B cell (primary cell): ENCODE data around the gene GPC3. TPM values are rescaled to one million over a fixed set of nuclear protein-coding genes. Genes with fewer than 3 reads are reported as not detected.
A peak's percentile ranks its signal among the peaks of the same experiment; 100 is the strongest.

Experiments used
- ATAC-seq: fragments of 200-7000 bp; cut with Tn5 transposase; one replicate; pipeline ENCODE4 v1.10.0; 2021; ENCODE audit warnings: low read depth, mild to moderate bottlenecking, moderate number of reproducible peaks, moderate library complexity
- CTCF ChIA-PET: fragments of 350-600 bp; sonication (Branson Sonifier 250); formaldehyde crosslinking; loops from one replicate; lab custom pipeline; 2021; ENCODE audit warnings: antibody characterized with exemption, inconsistent platforms; lab: Charles Lee
- POLR2A ChIA-PET: fragments of 350-600 bp; sonication (Branson Sonifier 250); formaldehyde crosslinking; loops from one replicate; lab custom pipeline; 2021; ENCODE audit warnings: antibody characterized with exemption; lab: Charles Lee
- DNase-seq: peaks from one replicate; pipeline ENCODE4 v3.0.0; 2013
- H2AFZ ChIP-seq: 2 replicates; pipeline ENCODE4 v1.6.1; 2012; ENCODE audit warnings: mild to moderate bottlenecking, low read depth, low read length; ENCODE audit not compliant: insufficient read depth, poor library complexity, severe bottlenecking
- H3K27ac ChIP-seq, 2 donors: 1 replicate in 1 of 2; 2 replicates in 1 of 2; pipeline ENCODE4 v1.5.1; 2012 to 2013; ENCODE audit warnings: low read length in 2 of 2, mild to moderate bottlenecking in 2 of 2, moderate library complexity in 1 of 2
- H3K27me3 ChIP-seq, 4 experiments: fragments of 200-600 bp in 1 of 4; sonication (generic) in 1 of 4; replicated peaks in 1 of 4; 1 replicate in 2 of 4; 2 replicates in 2 of 4; pipeline versions ENCODE4 v1.6.1 to v1.7.0; 2013 to 2016; ENCODE audit warnings: low read length in 3 of 4, mild to moderate bottlenecking in 2 of 4, mixed read lengths in 1 of 4, moderate library complexity in 1 of 4; ENCODE audit not compliant: insufficient read depth in 4 of 4, control insufficient read depth in 3 of 4; ENCODE audit errors: control extremely low read depth in 1 of 4
- H3K36me3 ChIP-seq, 2 experiments: replicated peaks in 1 of 2; 1 replicate in 1 of 2; 2 replicates in 1 of 2; pipeline versions ENCODE4 v1.6.1 to v1.7.1; 2013; ENCODE audit warnings: low read length in 1 of 2; ENCODE audit not compliant: insufficient read depth in 2 of 2, control insufficient read depth in 1 of 2; ENCODE audit errors: control extremely low read depth in 1 of 2, extremely low read depth in 1 of 2
- H3K4me1 ChIP-seq, 2 donors: fragments of 200-600 bp in 1 of 2; sonication (generic) in 1 of 2; 1 replicate in 1 of 2; 2 replicates in 1 of 2; pipeline versions ENCODE4 v1.5.1 to v1.6.1; 2013 to 2017; ENCODE audit warnings: low read length in 2 of 2; ENCODE audit not compliant: control insufficient read depth in 2 of 2, insufficient read depth in 2 of 2
- H3K4me2 ChIP-seq: replicated peaks from 2 replicates; pipeline ENCODE3; 2012; ENCODE audit warnings: mild to moderate bottlenecking, low read depth, low read length; ENCODE audit not compliant: poor library complexity, severe bottlenecking
- H3K4me3 ChIP-seq, 5 experiments: fragments of 200-600 bp in 1 of 5; sonication (generic) in 1 of 5; 1 replicate in 3 of 5; 2 replicates in 2 of 5; pipeline versions ENCODE4 v1.5.1 to v1.7.0; 2011 to 2016; ENCODE audit warnings: low read length in 4 of 5, mild to moderate bottlenecking in 4 of 5, low read depth in 2 of 5, control low read depth in 1 of 5, moderate library complexity in 1 of 5; ENCODE audit not compliant: insufficient read depth in 1 of 5; ENCODE audit errors: control extremely low read depth in 1 of 5, extremely low read depth in 1 of 5
- H3K79me2 ChIP-seq: fragments of 200-600 bp; sonication (generic); one replicate; pipeline ENCODE4 v1.6.0; 2016; ENCODE audit warnings: low read length; ENCODE audit not compliant: control insufficient read depth, insufficient read depth
- H3K9ac ChIP-seq: fragments of 200-600 bp; sonication (generic); 2 replicates; pipeline ENCODE4 v1.6.1; 2017; ENCODE audit warnings: mild to moderate bottlenecking, low read length, moderate library complexity
- H3K9me3 ChIP-seq, 3 donors: one replicate each; pipeline versions ENCODE4 v1.6.1 to v1.7.1; 2013; ENCODE audit warnings: low read length in 2 of 3; ENCODE audit not compliant: control insufficient read depth in 2 of 3, insufficient read depth in 1 of 3; ENCODE audit errors: control extremely low read depth in 1 of 3
- H4K20me1 ChIP-seq: 2 replicates; pipeline ENCODE4 v1.6.0; 2012; ENCODE audit warnings: mild to moderate bottlenecking, low read length; ENCODE audit not compliant: insufficient read depth, control insufficient read depth, poor library complexity, severe bottlenecking
- H3K27ac Mint-ChIP-seq: one replicate; pipeline ENCODE4 v1.8.0; 2021; ENCODE audit warnings: mixed read lengths
- H3K27me3 Mint-ChIP-seq: one replicate; pipeline ENCODE4 v1.8.0; 2021; ENCODE audit warnings: mixed read lengths
- H3K4me1 Mint-ChIP-seq: one replicate; pipeline ENCODE4 v1.8.0; 2021; ENCODE audit warnings: mixed read lengths
- H3K4me3 Mint-ChIP-seq: one replicate; pipeline ENCODE4 v1.8.0; 2021; ENCODE audit warnings: mixed read lengths
- H3K9me3 Mint-ChIP-seq: one replicate; pipeline ENCODE4 v1.8.0; 2022; ENCODE audit warnings: mixed read lengths; ENCODE audit not compliant: insufficient read depth
- EZH2 ChIP-seq: IDR thresholded peaks from 2 replicates; pipeline ENCODE4 v1.6.1; 2012; ENCODE audit warnings: borderline replicate concordance, low read depth, mild to moderate bottlenecking, moderate library complexity, low read length; ENCODE audit not compliant: insufficient read depth, poor library complexity, severe bottlenecking
- WGBS: methylation state at CpG from one replicate; pipeline ENCODE4 v1.1.5; 2013; ENCODE audit warnings: missing lambda C conversion rate; ENCODE audit not compliant: insufficient coverage; 5-methylcytosine and 5-hydroxymethylcytosine counted together
- intact Hi-C: fragments of 100-400 bp; cut with micrococcal nuclease; formaldehyde crosslinking; loops from one replicate; pipeline ENCODE4 v1.10.0; 2022
- polyA plus RNA-seq: library from polyadenylated mRNA; depleted of rRNA; stranded (reverse); fragments of >200 nt; gene quantifications from 2 replicates; pipeline ENCODE4 v1.2.3, GENCODE V29; 2012
- total RNA-seq, 2 donors: library from RNA; stranded (reverse); fragments of 120-200 nt in 1 of 2; gene quantifications; 1 replicate in 1 of 2; 2 replicates in 1 of 2; pipeline versions ENCODE4 v1.2.3 to v1.2.4, GENCODE V29; 2013 to 2022
- TF ChIP-seq, protein P1 (sequence below): fragments of 200-600 bp; IDR thresholded peaks from one replicate; pipeline ENCODE4 v1.8.0; 2022; ENCODE audit warnings: antibody characterized with exemption, mild to moderate bottlenecking

The GPC3 gene
- total and polyA plus RNA-seq, 2 donors (not counting 1 experiment from before 2014, with no cell fraction given) = not detected

DNA sequence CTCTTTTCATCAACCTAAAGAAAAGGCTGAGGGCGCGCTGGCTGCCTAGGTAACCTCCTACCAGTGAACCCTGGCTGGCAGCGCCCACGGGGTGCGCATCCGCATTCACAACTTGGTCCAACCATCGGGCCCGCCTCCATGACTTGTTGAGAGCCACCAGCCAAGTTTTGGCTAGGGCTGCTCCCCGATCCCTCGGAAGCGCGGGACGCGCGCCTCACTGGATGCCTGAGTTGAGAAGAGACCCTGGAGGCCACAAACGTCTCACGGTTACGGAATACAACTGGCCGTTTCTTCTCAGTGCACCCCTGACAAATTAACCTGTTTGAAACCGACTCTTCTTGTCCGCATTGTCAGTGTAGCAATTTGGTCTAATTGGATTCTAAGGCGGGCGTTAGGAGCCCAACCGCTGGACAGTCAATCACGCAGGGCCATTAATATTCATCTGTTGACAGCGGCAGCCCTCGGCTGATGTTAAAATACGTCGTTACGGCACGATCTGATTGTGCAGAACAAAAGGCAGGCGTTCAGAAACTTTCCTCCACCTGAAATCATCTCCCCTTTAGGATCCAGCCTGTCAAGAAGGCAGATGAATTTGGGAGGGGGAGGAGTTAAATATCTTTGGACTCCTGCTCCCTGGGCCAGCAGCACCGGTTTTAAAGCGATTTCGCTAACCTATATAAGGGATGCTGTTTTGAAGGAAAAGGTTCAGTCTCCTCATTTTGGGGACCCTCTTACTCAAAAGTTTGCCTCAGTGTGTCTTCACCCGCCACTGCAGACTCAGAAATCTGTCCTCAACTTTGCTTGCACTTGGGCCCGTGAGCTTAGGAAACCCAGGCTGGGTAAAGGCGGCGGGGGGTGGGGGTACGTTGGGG is 1.2 kb downstream of the GPC3 start:
- TF ChIP-seq, protein P1, sequence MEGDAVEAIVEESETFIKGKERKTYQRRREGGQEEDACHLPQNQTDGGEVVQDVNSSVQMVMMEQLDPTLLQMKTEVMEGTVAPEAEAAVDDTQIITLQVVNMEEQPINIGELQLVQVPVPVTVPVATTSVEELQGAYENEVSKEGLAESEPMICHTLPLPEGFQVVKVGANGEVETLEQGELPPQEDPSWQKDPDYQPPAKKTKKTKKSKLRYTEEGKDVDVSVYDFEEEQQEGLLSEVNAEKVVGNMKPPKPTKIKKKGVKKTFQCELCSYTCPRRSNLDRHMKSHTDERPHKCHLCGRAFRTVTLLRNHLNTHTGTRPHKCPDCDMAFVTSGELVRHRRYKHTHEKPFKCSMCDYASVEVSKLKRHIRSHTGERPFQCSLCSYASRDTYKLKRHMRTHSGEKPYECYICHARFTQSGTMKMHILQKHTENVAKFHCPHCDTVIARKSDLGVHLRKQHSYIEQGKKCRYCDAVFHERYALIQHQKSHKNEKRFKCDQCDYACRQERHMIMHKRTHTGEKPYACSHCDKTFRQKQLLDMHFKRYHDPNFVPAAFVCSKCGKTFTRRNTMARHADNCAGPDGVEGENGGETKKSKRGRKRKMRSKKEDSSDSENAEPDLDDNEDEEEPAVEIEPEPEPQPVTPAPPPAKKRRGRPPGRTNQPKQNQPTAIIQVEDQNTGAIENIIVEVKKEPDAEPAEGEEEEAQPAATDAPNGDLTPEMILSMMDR = no peak
- no peak for TF ChIP-seq EZH2
- Histone ChIP-seq H3K27me3 (peaks cover 0 to 29% (median 4%) of the 10 kb centered on the region in 4 experiments), H3K79me2 (no peaks in the 10 kb centered on the region), H4K20me1 (no peaks in the 10 kb centered on the region), H3K4me2 (no peak overlapping the region), H3K4me3 (no peak overlapping the region), H2AFZ (no peak overlapping the region), H3K9ac (no peak overlapping the region), H3K27ac (no peak overlapping the region), H3K36me3 (no peaks in the 10 kb centered on the region), H3K9me3 (peaks cover 0 to 4% (median 0%) of the 10 kb centered on the region in 3 donors), H3K4me1 (peaks cover 6 to 11% of the 10 kb centered on the region in 2 donors)
- Mint-ChIP-seq H3K9me3 (no peaks in the 10 kb centered on the region), H3K27me3 (peaks cover 38% of the 10 kb centered on the region), H3K27ac (no peak overlapping the region), H3K4me3 (peak overlapping the region; percentile 45), H3K4me1 (no peaks in the 10 kb centered on the region)
- CTCF ChIA-PET = no interaction called here
- 32% methylated on average over 18 of the region's 40 CpGs for WGBS
- peak; percentile 3 for DNase-seq
- intact Hi-C loops = no loop called here
- POLR2A ChIA-PET = no interaction called here
- ATAC-seq = no peak
